Retina (tissue), 1 donor: Measurements from ENCODE around the gene MMP11.

Experiments
- DNase-seq: peaks from one replicate; pipeline ENCODE4 v3.0.0-alpha.2; 2016

MMP11 gene

GRCh38 chr22:23833017-23833751 is 60.5 kb downstream of the MMP11 start:
- no peak for DNase-seq
